Measurements from ENCODE around the gene TACC2. TPM values are rescaled to one million over a fixed set of nuclear protein-coding genes. Genes with fewer than 3 reads are reported as not detected.
"Not testable (repeated sequence)": the region's sequence is repeated elsewhere in the genome, so short reads cannot be mapped to it uniquely, and the experiment has no call there.

Gene TACC2
- polyA plus RNA-seq, 10 donors = 70.7 to 160 (median 103) TPM

DNA sequence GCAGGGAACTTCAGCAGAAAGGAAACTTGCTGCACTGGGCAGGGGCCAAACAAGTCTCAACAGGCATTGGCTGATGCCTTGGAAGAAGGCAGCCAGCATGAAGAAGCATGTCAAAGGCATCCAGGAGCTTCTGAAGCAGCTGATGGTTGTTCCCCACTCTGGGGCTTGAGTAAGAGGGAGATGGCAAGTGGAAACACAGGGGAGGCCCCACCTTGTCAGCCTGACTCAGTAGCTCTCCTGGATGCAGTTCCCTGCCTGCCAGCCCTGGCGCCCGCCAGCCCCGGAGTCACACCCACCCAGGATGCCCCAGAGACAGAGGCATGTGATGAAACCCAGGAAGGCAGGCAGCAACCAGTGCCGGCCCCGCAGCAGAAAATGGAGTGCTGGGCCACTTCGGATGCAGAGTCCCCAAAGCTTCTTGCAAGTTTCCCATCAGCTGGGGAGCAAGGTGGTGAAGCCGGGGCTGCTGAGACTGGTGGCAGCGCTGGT lies 96.5 kb downstream of the TACC2 start:
- DNase-seq = no peak

DNA sequence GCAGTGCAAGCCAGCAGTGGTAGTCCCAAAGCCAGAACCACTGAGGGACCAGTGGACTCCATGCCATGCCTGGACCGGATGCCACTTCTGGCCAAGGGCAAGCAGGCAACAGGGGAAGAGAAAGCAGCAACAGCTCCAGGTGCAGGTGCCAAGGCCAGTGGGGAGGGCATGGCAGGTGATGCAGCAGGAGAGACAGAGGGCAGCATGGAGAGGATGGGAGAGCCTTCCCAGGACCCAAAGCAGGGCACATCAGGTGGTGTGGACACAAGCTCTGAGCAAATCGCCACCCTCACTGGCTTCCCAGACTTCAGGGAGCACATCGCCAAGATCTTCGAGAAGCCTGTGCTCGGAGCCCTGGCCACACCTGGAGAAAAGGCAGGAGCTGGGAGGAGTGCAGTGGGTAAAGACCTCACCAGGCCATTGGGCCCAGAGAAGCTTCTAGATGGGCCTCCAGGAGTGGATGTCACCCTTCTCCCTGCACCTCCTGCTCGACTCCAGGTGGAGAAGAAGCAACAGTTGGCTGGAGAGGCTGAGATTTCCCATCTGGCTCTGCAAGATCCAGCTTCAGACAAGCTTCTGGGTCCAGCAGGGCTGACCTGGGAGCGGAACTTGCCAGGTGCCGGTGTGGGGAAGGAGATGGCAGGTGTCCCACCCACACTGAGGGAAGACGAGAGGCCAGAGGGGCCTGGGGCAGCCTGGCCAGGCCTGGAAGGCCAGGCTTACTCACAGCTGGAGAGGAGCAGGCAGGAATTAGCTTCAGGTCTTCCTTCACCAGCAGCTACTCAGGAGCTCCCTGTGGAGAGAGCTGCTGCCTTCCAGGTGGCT lies 97.7 kb downstream of the TACC2 start:
- no peak for DNase-seq

DNA sequence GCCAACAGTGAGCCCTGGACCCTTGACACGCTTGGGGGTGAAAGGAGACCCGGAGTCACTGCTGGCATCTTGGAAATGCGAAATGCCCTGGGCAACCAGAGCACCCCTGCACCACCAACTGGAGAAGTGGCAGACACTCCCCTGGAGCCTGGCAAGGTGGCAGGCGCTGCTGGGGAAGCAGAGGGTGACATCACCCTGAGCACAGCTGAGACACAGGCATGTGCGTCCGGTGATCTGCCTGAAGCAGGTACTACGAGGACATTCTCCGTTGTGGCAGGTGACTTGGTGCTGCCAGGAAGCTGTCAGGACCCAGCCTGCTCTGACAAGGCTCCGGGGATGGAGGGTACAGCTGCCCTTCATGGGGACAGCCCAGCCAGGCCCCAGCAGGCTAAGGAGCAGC lies 98.5 kb downstream of the TACC2 start:
- DNase-seq = no peak

DNA sequence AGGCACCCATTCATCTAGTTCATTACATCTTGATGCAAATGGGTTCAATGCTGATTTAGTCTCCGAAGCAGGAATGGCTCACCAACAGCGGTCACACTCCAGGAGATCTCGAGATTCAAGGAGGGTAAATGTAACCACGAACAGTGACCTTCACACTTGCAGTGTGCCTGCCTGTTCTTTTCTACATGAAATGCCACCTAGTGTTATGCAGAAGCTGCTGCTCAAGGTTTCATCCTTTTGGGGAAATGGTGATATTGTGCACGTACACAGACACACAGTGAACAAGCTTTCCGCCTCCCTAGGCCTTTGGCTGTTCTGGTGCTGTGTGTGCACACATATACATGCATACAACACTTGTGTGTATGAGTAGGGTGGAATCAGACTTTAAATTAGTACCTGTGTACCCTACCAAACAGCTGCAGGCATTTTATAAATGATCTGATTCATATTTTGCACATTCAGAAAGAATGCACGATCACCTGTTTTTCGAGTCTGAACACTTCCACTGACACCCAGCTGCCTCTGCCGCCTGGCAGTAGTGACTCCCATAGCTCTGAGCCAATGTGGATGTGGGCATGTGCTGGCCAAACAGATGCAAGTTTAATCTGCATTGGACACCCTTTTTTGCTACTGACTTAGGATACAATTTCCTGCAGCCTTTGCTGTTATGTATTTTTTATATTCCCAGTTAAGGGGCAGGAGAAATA lies 100.5 kb downstream of the TACC2 start:
- peak; percentile 24 to 63 (median 29) for DNase-seq

DNA sequence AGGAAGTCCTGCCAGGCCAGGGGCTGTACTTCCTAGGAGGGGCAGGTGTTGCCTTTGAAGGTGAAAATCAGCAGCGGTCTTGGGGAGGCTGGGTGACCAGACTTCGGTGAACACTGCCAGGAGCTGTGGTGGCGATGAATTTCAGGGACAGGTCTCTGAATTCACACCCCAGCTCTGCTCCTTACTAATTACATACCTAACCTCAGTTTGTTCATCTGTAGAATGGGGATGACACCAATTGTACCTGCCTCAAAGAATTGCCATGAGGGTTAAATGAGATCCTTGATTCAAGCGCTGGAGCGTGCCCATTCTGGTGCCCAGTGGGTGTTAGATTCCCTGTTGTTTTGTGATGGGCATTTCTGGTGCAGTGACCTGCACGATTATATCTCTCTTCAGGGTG lies 102.8 kb downstream of the TACC2 start:
- DNase-seq = no peak

DNA sequence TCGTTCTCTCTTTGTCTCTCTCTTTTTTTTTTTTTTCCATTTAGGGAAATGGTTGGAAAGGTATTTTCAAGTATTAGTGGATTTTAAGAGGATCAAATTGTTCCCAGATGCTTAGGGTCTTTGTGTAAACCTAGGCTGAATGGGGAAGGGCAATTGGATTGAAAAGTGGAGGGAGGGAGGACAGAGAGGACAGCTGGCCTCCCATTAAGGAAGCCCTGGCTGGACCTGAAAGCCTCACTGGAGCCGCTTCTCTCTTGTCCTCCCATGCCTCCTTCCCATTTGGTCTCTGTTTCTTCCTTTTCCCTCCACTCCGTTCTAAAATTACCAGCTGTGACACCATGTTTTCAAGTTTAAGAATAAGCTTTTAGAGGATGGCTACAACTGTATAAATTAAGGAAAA lies 104.1 kb downstream of the TACC2 start:
- peak in 1 of 3 donors; percentile 46 for DNase-seq

DNA sequence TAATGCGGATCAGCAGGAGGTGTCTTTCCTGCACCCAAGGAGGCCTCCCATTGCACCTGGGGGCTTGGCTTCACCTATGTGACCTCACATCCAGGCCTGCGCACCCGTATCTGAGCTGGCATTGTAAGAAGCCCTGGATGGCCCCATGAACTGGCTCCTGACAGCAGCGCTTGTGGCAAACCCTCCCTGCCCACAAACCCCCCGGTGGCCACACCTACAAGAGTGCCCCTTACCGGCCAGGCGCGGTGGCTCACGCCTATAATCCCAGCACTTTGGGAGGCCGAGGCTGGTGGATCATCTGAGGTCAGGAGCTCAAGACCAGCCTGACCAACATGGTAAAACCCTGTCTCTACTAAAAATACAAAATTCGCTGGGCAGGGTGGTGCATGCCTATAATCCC lies 107.2 kb downstream of the TACC2 start:
- DNase-seq = not testable (repeated sequence)

DNA sequence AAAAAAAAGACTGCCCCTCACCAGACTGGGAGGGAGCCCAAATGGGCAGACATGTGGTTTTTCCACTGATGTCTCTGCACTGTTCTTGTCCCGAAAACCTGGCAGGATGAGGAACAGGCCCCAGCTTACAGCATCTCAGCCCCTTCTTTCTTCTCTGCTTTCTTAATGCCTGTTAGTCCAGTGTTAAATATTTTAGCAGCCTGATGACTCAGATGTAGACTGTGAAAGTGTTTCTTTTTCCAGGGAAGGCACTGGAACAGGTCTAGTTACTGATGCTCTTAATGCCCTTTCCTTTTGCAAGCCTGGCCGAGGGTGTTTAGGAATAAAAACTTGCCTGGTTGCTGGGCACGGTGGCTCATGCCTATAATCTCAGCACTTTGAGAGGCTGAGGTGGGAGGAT lies 107.7 kb downstream of the TACC2 start:
- no peak for DNase-seq

DNA sequence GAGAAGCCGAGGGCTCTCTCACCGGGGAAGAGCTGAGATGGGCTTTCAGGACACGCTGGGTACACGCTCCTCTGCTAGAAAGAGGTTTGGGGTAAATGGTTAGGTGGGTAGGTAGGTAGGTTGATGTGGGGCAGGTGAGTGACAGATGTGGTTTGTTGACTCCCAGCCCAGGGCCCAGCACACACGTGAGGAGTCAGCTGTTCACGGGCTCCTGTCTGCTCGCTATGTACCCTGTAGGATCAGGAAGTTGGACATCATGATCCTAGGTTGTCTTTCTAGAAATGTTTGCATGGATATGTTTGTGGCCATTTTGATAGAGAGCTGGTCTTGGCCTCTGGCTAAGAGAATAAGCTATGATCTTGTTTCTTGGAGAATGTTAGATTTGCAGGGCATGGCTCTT lies 109.0 kb downstream of the TACC2 start:
- DNase-seq = no peak

DNA sequence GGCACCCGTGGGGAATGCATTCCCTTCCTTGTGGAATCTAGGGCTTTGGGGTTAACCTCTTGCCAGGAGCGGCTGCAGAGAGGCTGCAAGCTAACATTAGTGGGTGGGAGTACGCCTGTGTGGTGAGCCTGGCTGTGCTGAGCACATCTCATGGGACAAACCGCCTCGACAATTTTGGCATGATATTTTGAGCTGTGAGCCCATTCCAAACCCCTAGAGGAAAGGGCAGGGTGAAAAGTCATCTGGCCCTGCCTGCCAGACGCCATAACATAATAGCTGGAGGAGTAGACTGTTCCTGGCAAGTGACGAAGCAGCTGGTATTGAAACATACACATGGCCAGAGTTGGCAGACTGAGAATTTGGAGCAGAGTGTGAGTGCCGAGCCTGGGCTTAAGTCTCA lies 110.0 kb downstream of the TACC2 start:
- DNase-seq = peak; percentile 36 to 68 (median 56)

DNA sequence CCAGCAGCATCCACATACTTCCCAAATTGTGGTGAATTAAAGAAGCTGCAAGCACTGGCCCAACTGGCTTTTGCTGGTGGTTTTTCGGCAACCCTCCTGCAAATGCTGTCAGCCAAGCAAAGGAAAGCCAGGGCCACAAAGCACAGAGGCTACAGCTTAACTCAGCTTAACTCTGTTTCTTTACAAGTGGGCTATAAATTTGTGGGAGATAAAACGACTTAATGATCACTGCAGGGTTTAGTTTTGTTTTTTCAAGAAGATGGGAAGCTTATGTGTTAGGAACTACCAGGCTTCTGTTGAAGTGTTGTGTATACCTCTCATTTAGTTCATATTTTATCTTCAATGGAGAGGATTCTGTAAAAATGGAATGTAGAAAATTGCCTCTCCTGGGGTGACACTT lies 110.6 kb downstream of the TACC2 start:
- no peak for DNase-seq

DNA sequence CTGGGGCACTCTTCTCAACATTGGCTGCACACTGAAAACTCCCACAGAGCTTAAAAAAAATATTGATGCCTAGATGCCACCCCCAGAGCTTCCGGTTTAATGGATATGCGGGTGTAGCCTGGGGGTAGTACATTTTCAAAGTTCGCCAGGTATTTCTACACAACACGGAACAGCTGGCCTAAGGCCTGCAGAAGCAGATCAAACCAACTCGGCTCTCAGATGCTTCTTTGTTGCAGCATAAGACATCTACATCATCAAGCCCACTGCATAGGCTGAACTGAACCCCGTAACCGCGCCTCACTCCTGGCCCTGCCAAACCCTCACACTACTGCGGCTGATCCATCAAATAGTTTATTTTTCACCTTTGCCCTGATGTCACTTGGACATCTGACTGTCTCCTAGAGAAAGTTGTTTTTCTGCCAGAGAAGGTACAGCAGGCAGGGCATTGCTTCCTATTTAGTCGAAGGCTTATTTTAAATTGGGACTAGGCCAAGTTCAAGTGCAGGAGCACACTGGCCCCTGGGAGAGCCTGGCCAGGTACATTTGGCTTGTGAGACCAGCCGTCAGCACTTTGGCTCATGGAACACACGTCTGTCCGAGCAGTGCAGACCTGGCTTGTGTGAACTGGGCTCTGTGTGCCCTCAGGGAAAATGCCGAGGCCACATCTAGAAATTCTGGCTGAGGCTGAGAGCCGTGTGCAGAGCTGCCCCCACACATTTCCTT lies 113.3 kb downstream of the TACC2 start:
- DNase-seq = no peak

DNA sequence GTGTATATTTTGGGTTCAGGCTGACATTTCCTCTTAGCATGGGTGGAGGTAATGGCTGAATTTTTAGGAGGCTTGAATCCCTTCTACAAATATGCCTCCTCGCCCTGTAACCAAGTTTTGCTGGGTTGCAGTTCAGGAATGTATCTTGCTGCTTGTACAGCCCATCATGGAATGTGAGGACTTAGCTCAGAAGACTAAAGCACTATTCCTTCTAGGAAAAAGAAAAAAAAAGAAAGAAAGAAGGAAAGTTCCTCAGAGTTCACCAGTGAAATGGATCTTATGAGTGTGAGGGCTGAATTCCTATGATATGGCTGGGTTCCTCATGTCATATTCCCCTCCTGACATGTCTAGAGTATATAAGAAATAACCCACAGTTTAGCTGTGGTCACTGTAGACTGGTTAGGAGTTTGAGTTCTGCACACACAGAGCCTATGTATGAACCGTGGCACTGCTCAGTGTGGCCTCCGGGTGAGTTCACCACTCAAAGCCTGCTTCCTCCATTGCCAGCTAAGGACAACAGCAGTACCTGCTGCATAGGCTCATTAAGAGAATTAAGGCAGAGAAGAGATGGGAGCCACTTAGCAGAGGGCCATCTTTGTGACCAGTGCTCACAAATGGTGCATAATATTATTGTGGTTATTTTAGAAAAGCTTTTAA lies 114.0 kb downstream of the TACC2 start:
- no peak for DNase-seq

DNA sequence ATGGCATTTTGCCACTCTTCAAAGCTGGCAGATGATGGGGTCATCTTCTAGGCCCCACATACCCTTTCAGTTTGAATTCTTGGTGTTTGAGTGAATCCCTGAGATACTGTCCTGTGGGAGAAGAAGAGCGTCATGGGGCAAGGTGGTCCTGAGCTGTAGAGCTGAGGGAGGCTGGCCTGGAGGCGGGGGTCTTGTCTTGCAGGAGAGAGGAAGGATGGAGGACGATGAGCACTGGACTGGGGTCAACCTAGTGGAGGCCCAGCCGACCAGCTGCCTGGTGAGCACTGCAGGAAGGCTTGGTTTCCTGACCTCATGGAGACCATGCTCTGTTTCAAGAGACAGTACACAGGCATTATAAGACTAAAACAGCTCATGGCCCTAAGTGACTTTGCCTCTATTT lies 114.6 kb downstream of the TACC2 start:
- no peak for DNase-seq

DNA sequence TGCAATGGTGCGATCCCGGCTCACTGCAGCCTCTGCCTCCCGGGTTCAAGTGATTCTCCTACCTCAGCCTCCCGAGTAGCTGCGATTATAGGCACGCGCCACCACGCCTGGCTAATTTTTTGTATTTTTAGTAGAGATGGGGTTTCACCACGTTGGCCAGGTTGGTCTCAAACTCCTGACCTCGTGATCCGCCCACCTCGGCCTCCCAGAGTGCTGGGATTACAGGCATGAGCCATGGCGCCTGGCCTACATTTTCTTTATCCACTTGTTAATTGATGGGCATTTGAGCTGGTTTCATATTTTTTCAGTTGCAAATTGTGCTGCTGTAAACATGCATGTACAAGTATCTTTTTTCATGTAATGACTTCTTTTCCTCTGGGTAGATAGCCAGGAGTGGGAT lies 119.8 kb downstream of the TACC2 start:
- DNase-seq = not testable (repeated sequence)

DNA sequence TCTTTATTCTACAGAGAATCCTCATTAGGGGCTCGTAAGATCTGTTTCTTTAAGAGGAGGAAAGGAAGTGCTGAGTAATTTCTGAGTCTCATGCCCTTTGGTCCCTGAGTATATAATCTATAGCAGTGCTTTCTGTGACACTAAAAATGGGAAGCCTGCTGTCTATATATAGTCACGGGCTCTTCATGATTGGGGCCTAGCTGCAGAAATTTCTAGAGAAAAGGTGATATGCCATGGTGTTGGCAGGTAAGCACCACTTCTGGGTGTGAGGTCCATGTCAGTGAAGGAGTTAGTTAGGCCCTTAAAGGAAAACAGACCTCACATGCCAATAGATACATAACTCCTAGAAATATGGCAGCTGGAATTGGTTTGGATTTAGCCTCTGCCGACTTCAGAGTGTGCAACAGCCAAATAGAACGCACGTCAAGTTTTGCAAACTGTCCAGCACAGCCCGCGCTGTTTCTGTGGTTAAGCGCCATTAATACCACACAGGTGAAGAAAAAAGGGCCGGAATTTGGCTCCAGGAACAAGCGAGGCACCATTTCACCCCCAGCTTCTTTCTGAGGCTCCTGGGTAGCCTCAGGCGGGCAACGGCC lies 123.2 kb downstream of the TACC2 start:
- DNase-seq = peak in 1 of 3 donors; percentile 19

DNA sequence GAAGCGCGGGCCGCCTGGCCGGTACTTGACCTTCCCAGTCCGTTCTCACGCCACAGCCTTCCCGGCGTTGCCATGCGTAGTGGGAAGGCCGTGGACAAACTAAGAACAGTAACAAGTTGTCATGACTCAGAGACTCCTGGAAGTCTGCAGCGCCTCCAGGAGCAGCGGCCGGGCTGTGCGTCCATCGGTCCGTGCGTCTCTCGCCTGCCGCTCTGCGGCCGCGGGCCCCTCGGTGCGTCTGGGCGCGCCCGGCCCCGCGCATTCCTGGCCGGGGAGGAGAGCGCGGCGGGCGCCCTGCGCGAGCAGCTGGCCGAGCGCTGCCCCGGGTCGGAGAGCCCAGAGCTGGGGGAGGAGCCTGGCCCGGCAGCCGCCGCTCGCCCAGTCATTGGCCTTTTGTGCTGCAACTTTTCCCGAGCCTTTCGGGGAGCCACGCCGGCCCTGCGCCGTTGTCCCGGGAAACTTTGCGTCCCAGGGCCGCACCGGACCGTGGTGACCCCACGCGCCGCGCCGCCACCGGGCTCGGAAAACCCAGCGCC lies 123.7 kb downstream of the TACC2 start:
- DNase-seq = peak; percentile 86 to 95 (median 89)

DNA sequence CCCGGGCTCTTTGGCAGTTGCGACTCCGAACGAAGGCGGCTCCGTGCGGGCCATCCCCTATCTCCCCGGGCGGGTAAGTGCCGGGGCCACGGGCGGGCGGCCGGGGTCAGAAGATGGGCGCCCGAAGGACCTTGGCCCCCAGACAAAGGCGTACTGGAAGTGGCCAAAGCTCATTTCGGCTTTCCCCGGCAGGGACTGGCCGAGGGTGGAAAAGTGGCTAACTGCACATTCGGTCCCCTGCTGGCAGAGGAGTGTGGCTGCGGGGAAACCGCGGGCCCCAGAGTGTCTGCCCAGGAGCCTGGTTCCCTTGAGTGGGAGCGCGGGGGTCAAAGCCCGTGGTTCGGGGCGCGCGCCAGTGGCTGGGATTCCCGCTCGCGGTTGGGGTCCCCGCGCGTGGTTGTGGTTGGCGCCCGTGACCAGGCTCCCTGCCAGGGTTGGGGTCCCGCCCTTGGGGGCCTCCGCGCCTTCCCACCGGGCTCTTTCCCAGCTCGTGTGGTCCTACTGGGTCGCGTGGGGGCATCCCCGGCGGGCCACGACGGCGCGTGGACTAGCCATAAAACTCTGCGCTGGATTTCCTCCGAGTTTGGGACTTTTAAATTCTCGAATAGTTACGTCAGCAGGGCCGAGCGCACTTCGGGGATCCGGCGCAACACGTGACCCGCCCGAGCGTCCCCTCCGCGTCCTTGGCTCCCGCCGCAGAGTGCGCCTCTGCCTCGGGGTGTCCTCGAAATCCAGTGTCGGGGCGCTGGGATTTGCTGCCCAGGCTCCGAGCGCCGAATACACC lies 124.4 kb downstream of the TACC2 start:
- DNase-seq = peak; percentile 59 to 92 (median 82)

DNA sequence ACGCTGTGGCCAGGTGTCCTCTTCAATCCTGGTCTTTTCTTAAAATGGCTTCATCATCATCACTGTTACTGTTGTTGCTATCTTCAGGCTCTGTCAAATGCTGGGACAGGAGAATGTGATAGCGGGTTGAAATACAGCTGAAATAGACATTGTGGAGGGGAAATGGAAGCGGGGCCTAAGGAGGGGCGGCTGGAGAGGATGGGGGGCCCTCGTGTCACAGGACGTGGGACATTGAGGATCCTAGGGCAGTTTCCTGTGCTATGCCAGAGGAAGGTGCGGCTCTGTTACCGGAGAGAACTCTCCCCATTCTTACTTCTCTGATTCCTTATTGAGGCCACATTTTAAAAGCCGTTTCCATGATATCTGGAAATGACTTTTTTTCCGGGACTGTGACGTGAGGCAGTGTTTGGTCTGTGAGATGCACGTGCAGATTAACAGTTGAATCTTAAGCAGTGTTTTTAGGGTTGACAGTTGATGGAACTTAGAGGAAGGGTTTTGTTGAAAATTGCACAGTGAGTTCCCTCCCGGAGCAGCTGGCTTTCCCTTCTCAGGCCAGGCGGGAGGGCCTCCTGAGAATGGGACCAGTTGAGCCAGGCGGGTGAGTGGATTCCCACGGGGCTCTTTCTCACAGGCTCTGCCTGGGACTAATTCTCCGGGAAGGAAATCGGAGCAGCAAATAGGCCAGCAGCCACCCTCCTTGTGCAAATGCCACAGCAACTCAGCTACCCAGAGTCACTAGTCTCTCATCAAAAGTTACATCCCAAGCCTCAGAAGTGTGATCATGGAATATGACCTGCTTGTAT lies 125.2 kb downstream of the TACC2 start:
- DNase-seq = peak in 2 of 3 donors; percentile 24 to 42
